GM03348 (cell line): ENCODE results near the gene BTN1A1.
"Not testable (repeated sequence)": the region's sequence is repeated elsewhere in the genome, so short reads cannot be mapped to it uniquely, and the experiment has no call there.

ENCODE experiments used
- DNase-seq: peaks from one replicate; pipeline ENCODE4 v3.0.0; 2012; ENCODE audit warnings: low spot score

Gene BTN1A1, protein sequence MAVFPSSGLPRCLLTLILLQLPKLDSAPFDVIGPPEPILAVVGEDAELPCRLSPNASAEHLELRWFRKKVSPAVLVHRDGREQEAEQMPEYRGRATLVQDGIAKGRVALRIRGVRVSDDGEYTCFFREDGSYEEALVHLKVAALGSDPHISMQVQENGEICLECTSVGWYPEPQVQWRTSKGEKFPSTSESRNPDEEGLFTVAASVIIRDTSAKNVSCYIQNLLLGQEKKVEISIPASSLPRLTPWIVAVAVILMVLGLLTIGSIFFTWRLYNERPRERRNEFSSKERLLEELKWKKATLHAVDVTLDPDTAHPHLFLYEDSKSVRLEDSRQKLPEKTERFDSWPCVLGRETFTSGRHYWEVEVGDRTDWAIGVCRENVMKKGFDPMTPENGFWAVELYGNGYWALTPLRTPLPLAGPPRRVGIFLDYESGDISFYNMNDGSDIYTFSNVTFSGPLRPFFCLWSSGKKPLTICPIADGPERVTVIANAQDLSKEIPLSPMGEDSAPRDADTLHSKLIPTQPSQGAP

DNA sequence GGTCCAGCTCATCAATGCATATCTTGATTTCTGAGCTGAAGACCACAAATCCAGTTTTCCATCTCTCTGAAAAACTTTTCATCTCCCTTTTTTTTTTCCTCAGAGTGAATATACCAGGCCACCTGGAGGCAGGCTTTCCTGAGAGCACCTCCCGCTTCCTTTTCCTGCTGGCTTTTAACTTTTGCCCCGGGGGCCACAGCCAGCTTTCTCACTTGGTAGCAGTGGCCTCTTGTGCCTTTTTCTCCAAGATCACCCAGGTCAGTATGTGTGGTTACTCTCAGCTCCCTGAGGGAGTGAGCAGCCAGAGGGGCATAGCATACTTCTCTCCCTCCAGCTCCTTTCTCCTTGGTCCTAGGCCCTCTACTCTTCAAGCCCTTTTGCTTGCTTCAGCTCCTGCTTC lies at the start of gene BTN1A1:
Gene BTN1A1, plus strand, starts transcription at position 202 of the 400 bp plus-strand sequence. CDS start 984 bp downstream, outside the sequence.
- no peak for DNase-seq

DNA sequence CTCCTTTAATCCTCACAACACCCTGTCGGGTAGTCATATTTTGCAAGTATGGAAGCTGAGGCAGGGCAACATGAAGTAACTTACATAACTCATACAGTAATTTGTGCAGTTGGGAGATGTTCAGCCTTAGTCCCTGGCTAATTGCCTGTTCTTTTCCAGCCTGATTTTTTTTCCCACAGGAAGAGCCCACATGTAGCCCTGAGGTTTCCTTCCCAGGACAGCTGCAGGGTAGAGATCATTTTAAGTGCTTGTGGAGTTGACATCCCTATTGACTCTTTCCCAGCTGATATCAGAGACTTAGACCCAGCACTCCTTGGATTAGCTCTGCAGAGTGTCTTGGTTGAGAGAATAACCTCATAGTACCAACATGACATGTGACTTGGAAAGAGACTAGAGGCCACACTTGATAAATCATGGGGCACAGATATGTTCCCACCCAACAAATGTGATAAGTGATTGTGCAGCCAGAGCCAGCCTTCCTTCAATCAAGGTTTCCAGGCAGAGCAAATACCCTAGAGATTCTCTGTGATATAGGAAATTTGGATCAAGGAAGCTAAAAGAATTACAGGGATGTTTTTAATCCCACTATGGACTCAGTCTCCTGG lies 47.4 kb upstream of the BTN1A1 start:
- no peak for DNase-seq

DNA sequence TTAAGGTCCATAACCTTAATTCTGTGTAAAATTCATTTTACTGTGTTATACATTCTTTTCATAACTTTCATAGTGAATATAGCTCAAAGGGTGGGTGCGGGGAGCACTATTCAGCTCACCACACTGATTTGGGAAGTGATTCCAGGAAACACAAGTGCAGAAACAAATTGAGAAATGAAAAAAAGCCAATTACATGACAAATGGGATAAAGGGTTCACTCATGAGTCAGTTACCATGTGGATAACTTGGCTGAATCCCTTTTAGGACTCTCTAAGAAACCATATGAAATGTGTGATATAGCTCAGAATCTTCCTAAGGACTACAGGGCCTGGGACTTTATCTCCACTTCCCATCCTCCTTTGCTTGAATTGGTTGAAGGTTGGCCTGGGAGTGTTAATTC lies 45.5 kb upstream of the BTN1A1 start:
- DNase-seq: peak; percentile 17

DNA sequence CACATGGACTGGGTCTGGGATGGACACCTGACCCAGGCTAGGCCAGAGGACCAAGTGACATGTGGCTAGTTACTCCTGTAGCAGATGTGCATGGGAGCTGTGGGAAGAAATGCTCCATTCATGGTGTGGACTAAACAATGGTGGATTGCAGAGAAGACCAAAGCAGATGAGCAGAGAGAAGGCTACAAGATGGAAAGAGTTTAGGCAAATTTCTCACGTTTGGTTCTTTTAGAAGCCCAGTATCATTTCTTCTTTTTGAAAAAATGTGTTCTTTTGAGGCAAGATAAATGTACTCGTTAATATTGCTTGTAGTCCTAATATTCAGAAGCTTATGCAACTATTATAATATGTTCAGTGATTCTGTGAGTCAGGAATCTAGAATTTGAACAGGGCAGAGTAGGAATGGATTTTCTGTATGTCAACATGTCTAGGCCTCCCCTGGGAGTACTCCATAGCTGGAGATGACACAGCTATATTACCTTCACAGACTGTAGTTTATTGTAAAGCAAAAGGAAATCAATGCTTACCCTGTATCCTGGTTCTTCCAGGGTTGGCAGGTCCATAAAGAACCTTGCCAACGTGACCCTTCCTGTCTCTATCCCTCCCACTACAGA lies 44.6 kb upstream of the BTN1A1 start:
- no peak for DNase-seq

DNA sequence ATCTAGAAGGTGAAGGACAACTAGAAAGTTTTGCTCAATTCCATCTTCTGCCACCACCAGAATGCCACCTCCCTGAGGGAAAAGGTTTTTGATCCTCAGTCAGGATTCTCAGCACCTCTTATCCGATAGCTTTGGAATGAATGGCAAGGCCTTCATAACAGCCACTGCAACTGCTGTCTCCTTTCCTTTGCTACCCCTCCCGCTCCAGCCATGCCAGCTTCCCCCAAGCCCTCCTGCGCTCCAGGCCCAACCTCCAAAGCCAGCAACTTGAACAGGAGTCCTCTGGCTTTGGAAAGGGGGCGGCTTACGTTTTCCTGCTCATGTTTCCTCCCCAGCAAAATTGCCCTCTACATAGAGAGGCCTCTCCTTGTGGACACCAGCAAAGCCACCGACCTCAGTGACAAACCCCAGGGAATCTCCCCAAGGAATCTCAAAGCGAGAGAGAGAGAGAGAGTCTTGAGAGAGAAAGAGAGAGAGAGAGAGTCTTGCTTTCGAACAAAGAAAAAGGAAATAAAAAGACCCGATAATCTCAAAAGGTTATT lies 42.8 kb upstream of the BTN1A1 start:
- DNase-seq: peak; percentile 45

DNA sequence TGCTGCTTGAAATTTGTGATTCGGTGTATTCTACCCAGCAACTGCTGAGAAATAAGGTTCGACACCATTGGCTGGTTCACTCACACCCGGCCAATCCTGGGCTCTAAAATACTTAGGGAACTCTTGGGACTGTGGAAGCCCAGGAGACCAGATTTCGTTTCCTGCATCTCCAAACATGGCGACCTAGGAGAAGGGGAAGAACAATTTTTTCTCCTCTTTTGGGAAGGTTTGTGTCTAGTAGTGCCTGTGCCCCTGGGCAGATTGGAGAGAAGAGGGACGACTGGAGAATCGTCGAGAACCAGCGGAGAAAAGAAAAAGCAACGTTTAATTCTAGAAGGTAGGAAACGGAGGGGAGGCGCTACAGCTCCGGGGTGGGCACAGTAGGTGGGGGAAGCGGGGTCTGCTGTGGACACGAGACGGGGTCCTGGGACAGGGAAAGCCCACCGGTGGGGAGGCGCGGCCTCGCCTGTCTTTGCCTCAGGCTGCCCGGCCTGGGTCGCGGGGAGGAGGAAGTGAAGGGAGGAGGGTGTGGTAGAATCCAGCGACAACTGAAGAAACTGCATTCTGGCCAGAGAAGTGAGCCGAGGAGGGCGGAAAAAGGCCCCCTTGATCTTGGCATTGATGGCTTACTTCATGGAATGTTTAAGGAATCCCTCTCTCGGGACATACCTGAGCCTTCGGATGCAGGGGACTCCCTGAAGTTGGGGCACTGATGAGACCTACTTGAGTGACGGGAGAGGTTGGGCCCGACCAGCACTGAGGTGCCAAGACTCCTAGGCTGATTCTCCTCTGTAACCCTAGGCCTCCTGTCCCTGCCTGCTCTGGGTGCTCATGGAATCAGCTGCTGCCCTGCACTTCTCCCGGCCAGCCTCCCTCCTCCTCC lies 42.1 kb upstream of the BTN1A1 start, which contains the start of gene BTN2A1:
Gene BTN2A1, plus strand, starts transcription at position 150 of the 883 bp plus-strand sequence. Its CDS starts 682 bp downstream, at position 832.
- peak; percentile 94 for DNase-seq

DNA sequence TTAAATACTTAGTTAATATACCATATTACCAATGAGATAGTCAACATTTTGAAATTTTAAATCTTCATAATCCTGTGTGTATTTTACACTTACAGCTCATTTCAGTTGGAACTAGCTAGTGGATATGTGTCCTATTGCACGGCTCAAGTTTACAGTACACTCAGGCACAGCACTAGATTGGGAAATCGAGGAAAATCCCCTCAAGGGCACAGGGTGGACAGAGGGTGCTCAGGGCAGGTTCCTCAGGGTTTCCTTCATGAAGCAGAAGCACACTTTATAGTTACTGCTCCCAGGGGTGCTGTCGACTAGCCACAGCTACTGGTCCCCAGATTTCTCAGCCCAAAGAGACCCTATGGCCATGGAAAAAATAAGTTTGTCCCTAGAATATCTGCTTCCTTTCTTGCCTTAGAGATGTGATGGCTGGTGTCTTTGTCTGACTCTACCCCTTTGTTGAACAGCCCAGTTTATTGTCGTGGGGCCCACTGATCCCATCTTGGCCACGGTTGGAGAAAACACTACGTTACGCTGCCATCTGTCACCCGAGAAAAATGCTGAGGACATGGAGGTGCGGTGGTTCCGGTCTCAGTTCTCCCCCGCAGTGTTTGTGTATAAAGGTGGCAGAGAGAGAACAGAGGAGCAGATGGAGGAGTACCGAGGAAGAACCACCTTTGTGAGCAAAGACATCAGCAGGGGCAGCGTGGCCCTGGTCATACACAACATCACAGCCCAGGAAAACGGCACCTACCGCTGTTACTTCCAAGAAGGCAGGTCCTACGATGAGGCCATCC lies 40.9 kb upstream of the BTN1A1 start:
- DNase-seq: no peak

DNA sequence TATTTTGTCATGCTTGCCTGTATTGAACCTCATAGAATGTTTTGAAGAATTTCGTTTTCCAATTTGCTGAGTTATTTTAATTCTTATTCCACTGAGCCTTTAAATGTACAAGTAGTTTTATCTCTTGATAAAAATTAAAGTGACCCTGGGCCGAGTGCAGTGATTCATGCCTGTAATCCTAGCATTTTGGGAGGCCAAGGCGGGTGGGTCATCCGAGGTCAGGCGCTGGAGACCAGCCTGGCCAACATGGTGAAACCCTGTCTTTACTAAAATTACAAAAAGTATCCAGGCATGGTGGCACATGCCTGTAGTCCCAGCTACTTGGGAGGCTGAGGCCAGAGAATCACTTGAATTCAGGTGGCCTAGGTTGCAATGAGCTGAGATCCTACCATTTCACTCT lies 38.8 kb upstream of the BTN1A1 start:
- not testable (repeated sequence) for DNase-seq

DNA sequence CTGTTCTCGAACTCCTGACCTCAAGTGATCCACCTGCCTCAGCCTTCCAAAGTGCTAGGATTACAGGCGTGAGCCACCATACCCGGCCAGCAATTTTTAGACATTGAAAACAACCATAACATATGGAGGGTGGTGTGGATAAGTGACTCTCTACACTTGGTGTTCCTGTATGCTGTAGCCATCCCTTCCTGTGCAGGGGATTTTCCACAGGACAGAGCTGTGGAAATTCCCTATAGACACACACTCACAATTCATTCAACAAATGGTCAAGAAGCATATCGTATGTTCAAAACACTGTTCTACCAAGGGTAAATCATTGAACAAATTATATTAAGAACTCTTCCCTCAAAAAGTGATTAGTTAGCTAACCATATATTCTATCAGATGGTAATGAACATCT lies 36.1 kb upstream of the BTN1A1 start:
- DNase-seq: no peak

DNA sequence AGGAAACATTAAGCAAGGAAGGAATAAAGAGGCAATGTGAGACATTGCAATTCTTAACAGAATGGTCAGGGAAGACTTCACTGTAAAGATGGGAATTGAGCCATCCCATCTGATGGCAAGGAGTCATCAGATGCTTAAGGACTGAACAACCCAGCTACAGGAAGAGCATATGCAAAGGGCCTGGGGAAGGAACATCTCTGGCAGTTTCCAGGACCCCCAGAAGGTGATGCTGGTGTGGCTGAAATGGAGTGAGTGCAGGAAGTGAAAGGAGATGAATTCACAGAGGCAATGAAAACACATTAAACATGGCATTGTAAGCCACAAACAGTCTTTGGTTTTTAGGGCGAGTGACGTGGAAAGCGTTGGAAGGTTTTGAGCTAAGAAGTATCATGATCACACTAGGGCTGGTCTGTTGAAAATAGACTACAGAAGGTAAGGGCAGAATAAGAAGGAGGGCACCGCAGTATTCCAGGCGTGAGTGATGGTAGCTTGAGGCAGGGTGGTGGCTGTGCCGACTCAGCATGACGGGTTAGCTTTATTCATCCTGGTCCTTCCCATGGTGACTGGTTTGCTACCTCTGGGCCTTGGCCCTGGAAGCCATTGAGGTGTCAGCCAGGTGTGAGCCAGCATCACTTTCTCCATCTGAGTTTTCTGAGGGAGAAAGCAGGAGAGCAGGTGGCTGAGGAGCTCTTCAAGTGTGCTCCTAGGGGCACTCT lies 35.5 kb upstream of the BTN1A1 start:
- no peak for DNase-seq

DNA sequence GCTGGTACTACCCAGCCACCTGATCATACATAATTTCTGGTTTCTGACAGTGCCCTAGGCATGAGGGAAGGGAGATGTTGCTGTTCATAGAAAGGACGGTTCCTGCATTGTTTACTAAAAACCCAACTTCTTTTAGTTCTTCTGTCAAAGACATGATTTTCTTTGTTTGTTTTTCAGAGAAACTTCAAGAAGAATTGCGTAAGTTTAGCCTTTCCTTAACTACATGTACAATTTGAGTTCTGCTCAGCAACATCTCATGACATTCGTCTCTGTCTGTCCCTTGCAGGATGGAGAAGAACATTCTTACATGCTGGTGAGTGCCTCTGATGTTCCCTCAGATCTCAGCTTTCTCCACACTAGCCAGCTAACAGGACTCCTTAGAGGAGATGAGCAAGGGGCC lies 34.3 kb upstream of the BTN1A1 start:
- no peak for DNase-seq

DNA sequence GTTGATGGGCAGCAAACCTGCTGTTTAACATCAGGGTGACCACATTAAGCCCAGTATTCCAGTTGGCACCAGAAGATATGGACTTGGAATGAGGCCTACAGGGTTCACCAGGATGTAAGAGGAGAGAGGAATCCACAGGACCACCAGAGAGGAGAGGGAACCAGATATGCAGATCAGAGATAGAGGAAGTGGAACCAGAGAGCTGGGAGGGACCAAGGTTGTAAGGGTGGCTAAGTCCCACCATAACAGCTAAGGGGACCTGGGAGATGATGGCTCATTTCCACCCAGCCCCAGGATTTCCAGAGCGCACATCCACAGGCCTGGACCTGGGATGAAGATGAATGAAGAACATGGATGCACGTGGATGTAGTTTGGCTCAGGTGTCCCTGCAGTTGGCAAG lies 31.3 kb upstream of the BTN1A1 start:
- DNase-seq: no peak

DNA sequence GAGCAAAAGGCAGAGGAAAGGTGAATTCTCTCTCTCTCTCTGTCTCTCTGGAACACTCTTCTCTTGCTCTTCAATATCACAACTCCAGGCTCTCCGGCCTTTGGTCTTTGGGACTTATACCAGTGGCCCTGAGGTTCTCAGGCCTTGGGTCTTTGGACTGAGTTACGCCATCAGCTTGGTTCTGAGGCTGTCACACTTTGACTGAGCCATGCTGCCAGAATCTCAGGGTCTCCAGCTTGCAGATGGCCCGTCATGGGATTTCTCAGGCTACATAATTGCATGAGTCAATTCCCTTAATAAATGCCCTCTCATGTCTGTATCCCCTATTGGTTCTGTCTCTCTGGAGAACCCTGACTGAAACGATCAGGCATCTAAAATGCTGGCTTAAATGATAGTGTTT lies 29.5 kb upstream of the BTN1A1 start:
- DNase-seq: no peak

DNA sequence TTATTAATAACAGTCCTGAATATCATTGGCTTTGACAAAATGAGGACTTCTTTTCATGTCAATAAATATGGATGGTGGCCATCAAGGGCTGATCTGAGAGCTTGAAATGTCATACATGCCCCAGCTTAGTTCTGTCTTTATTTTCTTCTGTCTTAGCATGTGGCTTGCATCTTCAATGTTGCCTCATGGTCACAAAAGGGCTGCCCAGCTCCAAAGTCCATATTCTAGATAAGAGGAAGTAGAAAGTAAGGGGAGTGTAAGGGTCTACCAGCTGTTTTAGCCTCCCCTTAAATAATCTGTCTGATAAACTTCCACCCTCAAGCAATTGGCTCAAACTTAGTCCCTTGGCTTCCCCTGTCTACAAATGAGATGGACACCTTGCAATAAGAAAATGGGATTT lies 28.1 kb upstream of the BTN1A1 start:
- no peak for DNase-seq

DNA sequence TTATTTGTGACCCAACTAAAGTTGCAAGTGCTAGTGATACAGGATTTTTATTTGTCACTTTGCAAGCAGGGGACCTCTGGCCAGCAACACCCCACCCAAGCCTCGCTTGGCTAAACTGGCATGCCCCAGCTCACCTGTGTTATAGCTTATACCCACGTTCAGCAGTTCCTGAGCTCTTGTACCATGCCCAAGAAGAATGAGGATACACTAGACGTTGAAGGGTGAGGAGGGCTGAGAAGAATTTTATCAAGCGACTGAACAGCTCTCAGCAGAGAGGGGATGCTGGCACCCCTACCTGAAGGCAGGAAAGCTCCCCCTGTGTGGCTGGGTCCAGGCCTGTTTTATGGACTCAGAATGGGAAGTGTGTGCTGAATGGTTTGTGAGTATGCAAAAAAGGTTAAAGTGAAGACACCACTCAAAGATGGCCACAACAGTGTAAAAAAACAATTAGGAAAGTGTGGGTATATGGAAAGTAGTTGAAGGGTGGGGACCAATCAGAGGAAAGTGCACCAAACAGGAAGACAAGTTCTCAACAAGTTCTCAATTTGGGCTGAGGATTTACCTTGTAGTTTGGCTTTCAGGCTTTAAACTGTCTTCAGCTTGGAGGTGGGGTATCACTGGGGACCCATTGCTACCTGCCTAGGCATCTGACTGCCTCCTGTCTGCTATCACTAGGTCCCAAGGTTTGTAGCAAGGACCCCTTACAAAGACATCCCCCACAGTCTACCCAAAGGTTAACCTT lies 27.4 kb upstream of the BTN1A1 start:
- no peak for DNase-seq

DNA sequence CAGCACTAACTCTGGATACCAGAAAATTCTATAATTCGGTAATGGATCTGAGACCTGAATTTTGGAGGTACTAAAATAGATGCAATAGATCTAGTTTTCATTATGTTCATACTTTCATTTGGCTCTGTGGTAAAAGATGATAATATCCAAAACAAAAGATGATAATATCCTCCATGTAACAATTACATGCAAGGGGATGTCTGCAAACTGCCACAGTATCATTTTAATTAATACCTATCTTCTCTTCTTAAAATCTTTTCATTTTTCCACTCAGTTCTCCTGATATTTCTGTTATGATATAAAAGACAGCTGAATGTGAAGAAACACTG lies 26.7 kb upstream of the BTN1A1 start:
- DNase-seq: no peak

DNA sequence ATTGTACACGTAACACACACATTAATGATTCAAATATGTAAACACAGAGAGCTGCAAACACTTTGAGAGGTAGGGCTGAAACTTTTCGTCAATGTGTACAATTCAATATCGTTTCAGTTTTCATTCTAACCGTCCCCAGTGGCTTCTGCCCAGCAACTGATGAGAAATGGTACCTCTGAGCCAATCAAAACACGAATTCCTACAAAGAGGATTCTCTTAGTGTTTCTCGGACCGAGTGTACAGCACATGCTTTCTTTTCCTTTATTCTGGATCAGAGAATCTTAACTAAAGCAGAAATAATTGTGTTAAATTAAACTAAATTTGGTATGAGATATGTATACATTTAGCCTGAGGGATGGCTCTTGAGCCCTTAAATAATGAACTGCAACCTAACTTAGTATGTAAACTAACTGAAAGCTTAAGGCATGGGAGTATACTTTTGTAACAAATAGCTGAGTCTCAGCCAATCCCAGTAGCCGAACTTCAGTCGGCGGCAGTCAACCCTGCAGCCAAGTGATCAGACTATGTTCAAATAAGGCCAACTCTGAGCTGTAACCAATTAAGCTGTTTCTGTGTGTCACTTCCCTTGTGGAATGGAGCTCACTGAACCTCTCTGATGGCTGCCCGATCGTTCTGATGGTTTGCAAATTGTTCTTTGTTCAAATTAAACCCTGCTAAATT lies 26.2 kb upstream of the BTN1A1 start:
- peak; percentile 90 for DNase-seq

DNA sequence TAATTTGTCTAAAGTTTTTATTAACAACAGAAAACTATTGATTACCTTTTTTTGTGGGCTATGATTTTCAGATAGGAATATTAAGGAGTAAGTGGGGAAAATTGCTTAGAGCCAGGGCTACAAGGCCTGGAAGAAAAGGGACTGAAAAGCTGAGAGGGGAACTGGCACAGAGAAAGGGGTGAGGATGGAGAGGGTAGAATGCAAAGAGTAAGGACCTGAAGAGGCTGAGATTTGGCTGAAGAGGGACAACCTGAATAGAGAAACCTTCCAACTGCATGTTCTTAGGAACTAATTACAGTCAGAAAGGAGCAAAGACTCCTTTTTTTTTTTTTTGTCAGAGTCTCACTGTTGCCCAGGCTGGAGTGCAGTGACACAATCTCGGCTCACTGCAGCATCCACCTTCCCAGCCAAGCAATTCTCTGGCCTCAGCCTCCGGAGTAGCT lies 25.6 kb upstream of the BTN1A1 start:
- DNase-seq: peak; percentile 16
